GM21528 (cell line): Measurements from ENCODE around the gene OR2V2.
A peak's percentile ranks its signal among the peaks of the same experiment; 100 is the strongest.

Source experiments
- ATAC-seq: cut with Tn5 transposase; IDR thresholded peaks from one replicate; pipeline ENCODE4 v1.9.1; 2021; ENCODE audit warnings: mild to moderate bottlenecking, moderate library complexity; ENCODE audit not compliant: unreplicated experiment, low FRiP score

Gene OR2V2

DNA sequence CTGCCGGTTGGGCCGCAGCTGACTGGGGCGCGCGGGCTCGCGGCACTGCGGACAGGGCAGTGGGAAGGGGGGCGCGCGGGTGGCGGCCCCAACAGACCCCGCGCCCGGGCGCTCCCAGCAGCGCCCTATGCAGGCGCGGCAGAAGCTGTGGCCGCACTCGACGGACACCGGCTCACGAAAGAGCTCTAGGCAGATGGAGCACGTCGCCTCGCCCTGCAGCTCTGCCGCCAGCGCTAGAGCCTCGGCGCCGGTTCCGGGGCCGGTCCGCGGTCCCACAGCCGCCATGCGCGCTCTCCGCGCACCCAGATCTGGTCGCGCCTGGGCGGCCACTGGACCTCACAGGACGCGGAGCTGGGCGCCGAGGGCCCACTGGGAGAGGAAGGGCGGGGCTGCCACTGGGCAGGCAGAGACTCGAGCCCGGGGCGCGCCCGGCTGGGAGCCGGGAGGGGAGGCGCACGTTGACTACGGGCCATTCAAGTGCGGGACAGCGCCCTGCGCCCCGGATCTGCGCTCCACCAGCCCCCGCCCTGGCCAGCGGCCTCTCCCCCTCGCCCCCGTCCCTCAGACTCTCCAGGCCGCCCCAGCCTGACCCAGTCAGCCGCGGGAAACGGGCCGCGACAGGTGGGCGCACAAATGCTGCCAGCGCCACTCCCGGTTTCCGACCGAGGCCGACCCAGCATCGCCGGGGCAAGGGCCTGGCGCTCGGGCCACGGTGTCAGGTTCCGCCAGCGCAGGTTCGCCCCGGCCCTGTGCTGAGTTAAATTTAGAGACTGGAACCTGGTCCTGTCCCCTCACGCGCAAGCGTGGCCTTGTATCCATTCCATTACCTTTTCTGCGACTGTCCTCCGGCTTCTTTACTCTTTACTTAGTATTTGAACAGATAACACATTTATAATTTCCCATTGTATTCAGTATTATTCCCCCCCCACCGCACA is 57.7 kb downstream of the OR2V2 start, which contains the start of gene TRIM7:
TSS of gene TRIM7 (minus strand) at position 371 of the 935 bp plus-strand sequence. CDS start at position 285, 86 bp downstream.
- no peak for ATAC-seq

- ATAC-seq, result no peak
Observed at GRCh38 chr5:181205761-181206649, 58.6 kb downstream of the OR2V2 start.

GRCh38 chr5:181207214-181207959 is 60.0 kb downstream of the OR2V2 start:
- ATAC-seq, result peak; percentile 47

DNA sequence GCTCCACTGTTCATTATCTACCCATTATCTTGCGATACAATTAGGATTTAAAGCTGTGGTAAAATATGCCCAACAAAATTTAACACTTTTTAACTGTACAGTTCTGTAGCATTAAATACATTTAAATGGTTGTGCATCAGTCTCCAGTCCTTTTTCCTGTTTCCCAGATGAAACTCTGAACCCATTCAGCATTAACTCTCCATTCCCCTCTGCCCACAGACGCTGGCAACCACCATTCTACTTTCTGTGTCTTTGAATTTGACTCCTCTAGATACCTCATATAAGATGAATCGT is 60.5 kb downstream of the OR2V2 start:
- ATAC-seq, result no peak
